GM18511 (cell line): ENCODE results near the gene IGSF22.

Source experiments
- ATAC-seq: cut with Tn5 transposase; IDR thresholded peaks from one replicate; pipeline ENCODE4 v1.9.1; 2021; ENCODE audit warnings: mild to moderate bottlenecking, moderate library complexity; ENCODE audit not compliant: unreplicated experiment

IGSF22 gene

GRCh38 chr11:18715476-18715875, 10.5 kb downstream of the IGSF22 start:
- no peak for ATAC-seq

GRCh38 chr11:18714443-18714780, 11.6 kb downstream of the IGSF22 start:
- no peak for ATAC-seq

DNA sequence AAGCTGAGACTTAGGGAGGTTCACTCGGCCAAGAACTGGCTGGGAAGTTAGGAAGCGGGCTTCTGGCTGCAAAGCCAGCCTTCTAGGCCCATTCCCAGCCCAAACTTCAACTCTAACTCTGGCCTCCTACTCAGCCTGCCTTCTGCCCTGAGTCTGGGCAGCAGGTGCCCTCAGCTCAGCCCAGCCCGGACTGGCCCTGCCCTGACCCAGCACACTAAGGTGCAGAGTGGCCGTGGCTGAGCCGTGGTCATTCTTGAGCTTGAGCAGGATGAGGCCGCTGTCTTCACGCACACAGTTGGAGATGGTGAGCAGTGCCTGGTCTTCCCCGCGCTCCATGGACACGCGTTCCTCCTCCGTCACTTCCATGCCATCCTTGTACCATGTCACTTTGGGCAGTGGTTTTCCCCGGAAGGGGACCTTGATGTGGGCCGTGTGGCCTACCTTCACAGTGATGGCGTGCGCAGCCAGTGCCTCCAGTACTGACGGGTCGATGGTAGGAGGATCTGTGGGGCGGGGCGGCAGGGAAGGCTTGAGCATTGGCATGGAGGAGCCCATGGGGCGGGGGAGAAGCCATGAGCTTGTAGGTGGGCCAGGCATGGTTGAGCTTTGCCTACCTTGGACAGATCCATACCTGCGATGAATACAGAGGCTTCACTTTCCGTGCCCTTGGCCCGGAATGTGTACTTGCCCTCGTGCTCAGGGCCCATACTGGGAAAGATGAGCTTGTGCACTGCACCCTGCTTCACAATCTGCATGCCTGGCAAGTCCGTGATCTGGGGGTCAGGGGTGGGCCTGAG, 12.1 kb downstream of the IGSF22 start:
- no peak for ATAC-seq

DNA sequence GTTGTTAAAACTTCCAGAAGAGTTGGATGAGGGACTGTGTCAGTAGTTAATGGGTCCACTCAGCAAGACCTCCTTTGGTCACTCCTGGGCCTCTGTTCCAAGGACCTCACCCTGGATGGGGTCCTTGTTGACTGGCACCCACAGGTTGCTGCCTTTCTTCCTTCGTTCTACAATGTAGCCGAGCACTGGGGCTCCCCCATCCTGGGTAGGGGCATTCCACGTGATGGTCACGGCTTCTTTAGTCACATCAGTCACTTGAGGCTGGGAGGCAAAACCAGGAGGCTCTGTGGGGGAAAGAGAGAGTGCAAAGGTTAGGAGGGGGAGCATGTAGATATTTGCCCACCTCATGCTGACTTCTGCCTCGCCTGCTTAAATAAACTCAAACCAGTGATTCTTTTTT, 15.4 kb downstream of the IGSF22 start:
- peak; percentile 45 for ATAC-seq

GRCh38 chr11:18709414-18709813, 16.6 kb downstream of the IGSF22 start:
- ATAC-seq: no peak

DNA sequence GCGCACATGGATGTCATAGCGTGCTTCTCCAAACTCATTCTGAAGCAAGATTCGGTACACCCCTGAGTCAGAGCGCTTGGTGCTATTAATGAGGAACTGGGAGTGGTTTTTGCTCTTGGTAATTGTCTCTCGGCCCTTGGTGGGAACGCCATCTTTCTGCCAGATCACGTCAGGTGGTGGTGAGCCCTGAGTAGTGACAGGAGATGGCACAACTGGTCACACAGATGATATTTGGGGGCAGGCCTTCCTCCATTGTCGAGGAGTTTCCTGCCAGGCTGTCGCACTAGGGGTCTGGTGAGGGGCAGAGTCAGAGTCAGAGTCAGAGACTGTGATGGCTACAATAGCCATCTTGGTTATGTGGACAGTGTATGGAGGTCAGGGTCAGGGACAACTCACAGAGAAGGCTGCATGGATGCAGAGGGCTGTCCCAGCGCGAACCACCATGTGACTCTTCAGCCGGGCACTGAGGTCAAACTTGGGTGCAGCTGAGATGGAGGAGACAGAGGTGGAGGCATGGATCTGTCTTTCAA, 18.1 kb downstream of the IGSF22 start:
- no peak for ATAC-seq

- peak; percentile 64 for ATAC-seq
Observed at GRCh38 chr11:18706330-18707243, 19.4 kb downstream of the IGSF22 start.

DNA sequence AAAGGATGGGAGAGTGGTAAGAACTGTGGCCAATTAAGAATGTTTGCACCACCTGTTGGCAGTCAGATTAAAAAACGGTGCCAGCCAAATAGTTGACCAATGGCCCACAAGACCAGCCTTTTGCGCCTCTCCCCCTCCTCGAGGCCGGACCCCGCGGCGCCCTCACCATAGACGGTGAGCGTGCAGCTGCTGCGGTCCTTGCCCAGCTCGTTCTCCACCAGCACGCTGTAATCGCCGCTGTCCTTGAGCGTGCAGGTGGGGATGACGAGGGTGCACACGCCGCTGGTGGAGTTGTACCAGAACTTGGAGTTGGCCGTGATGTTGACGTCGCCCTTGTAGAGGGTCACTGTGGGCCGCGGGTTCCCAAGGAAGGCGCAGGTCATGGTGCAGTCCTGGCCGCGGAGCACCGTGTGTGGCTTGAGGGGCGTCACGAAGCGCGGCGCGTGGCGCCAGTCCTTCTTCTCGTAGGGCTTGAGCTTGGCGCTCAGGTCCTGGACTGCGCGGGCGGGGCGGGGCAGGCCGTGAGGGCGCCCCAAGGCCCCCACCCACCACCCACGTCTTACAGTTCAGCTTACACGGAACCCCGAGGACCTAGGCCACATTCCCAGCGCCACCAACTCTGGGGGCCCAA, 20.2 kb downstream of the IGSF22 start:
- ATAC-seq: no peak

DNA sequence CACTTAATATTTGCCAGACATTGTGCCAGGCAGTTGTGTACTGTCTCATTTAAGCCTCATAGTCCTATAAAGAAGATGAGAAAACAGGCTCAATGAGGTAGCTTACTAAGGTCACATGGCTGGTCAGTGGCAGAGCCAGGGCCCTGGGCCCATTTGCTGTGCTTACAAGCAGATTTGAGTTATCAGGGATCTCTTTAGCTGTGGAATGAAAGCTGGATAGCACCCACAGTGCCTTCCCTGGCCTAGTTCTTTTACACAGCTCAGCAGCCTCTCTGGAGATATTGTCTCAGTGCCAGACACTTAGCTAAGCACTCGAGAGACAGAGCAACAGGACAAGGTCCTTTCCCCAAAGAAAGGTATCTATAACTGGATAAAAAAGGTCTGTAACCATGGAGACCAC, 21.3 kb downstream of the IGSF22 start:
- ATAC-seq: no peak

GRCh38 chr11:18704045-18704645, 21.8 kb downstream of the IGSF22 start:
- no peak for ATAC-seq

DNA sequence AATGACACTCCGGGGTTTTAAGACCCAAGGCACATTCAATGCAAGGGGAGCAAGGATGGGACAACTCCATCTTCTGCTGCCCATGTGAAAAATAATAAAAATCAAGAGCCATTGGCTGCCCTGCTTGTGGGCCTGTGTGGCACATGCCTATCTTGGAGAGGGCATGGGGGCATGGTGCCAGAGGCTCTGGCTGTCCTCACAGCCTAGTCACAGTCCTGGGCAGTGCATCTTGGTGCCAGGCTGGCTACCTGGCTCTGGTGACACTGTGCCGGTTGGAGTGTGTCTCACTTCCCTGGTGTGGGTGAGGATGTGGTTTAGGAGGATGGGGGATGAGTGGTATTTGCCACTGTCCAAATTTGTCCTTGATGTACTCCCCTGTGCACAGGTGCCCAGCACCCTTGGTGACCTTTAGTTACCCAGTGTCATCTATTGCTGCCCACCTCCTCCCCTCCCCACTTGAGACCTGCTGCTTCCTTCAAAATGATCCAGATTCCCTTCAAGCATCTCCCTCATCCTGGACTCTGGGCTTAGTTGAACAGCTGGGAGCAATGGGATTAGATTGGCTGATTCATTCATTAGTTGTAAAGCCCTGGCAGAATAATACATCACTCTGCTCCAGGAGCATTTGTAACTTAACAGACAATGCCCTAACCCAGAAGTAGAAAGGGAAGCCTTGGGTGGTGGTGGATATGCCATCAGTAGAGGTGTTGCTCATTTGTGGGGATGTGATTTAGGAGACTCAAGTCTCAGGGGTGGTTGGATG, 22.8 kb downstream of the IGSF22 start:
- ATAC-seq: no peak

DNA sequence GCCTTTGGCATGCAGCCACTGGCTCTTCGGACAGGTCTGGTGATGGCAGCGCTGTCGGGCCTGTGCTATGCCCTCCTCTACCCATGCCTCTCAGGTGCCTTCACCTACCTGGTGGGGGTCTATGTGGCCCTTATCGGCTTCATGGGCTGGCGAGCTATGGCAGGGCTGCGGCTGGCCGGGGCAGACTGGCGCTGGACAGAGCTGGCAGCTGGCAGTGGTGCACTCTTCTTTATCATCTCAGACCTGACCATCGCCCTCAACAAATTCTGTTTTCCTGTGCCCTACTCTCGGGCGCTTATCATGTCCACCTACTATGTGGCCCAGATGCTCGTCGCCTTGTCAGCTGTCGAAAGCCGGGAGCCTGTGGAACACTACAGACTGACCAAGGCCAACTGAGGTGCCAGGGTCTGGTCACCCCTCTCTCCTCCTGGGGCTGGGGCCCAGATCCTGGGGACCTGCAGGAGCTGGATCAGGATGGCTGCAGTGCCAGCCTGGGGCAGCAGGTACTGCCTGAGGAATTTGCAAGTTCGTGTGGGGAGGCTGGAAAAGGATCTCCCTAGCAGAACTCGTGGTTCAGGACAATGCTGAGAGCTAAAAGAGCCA, 24.3 kb downstream of the IGSF22 start:
- no peak for ATAC-seq

DNA sequence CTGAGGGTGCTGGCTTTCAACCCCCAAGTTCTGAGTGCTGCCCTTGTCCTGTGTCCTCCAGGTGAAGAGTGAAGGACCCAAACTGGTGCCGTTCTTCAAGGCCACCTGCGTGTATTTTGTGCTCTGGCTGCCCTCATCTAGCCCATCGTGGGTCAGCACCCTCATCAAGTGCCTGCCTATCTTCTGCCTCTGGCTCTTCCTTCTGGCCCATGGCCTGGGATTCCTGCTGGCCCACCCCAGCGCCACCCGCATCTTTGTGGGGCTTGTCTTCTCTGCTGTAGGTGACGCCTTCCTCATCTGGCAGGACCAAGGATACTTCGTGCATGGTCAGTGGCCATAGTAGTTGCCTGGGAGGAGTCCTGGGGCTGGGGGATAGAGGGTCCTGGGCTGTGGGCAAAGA, 25.1 kb downstream of the IGSF22 start:
- ATAC-seq: no peak

- ATAC-seq: no peak
Observed at GRCh38 chr11:18700375-18700774, 25.6 kb downstream of the IGSF22 start.

GRCh38 chr11:18699848-18700261, 26.1 kb downstream of the IGSF22 start:
- ATAC-seq: no peak

GRCh38 chr11:18699269-18699596, 26.8 kb downstream of the IGSF22 start:
- no peak for ATAC-seq

GRCh38 chr11:18698341-18699268, 27.4 kb downstream of the IGSF22 start, which contains the start of gene TMEM86A:
TMEM86A (plus strand) TSS chr11:18698779; CDS start chr11:18698887, 108 bp downstream.
- peak; percentile 96 for ATAC-seq

DNA sequence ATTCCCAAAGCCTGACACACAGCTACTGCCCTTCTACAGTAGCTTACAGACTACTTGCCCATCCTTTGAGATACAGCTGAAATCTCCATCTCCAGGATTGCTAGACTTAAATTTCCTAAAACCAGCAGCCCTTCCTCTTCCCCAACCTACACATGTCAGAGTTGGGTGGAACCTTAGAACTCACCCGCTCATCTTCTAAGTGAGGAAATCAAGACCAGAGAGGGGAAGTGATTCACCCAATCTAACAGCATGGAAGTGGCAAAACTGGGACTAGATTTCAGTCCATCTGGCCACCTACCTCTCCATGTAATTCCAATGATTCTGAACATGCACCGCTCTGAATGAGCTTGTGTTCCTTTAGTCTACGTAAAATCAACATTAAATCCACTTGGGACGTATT, 28.4 kb downstream of the IGSF22 start:
- no peak for ATAC-seq
